Measurements from ENCODE around the gene AVEN. TPM values are rescaled to one million over a fixed set of nuclear protein-coding genes. Genes with fewer than 3 reads are reported as not detected.
"Not testable (repeated sequence)": the region's sequence is repeated elsewhere in the genome, so short reads cannot be mapped to it uniquely, and the experiment has no call there.

Gene AVEN
- total RNA-seq, 1 experiment from 2014 or later, result 52.4 TPM

GRCh38 chr15:34046471-34047145, 7.6 kb upstream of the AVEN start:
- DNase-seq (ENCODE audit: low spot score), result no peak
- in situ Hi-C loops (cut with HindIII; ENCODE audit: low sequenced_read_pairs), result no loop called here

GRCh38 chr15:34043813-34044212, 4.8 kb upstream of the AVEN start:
- DNase-seq (ENCODE audit: low spot score), result no peak
- in situ Hi-C loops (cut with HindIII; ENCODE audit: low sequenced_read_pairs), result no loop called here

- in situ Hi-C loops (cut with HindIII; ENCODE audit: low sequenced_read_pairs), result no loop called here
Observed at GRCh38 chr15:34043391-34043790, 4.4 kb upstream of the AVEN start.

GRCh38 chr15:34039790-34040113, 748 bp upstream of the AVEN start:
- in situ Hi-C loops (cut with HindIII; ENCODE audit: low sequenced_read_pairs), result no loop called here
- DNase-seq (ENCODE audit: low spot score), result no peak

More at GRCh38 chr15:34043391-34043790, 4.4 kb upstream of the AVEN start:
- no peak for DNase-seq (ENCODE audit: low spot score)

- in situ Hi-C loops (cut with HindIII; ENCODE audit: low sequenced_read_pairs), result no loop called here
- DNase-seq (ENCODE audit: low spot score), result peak; percentile 76
Observed at GRCh38 chr15:34038023-34038870, 757 bp downstream of the AVEN start.

- no peak for DNase-seq (ENCODE audit: low spot score)
- in situ Hi-C loops (cut with HindIII; ENCODE audit: low sequenced_read_pairs), result no loop called here
Observed at GRCh38 chr15:34031987-34032760, 6.8 kb downstream of the AVEN start.

- in situ Hi-C loops (cut with HindIII; ENCODE audit: low sequenced_read_pairs), result loop anchor here (5.0 kb wide), 1 partner anchor 95 kb away; no protein-coding TSS in a partner anchor
- DNase-seq (ENCODE audit: low spot score), result no peak
Observed at GRCh38 chr15:34027606-34028005, 11.4 kb downstream of the AVEN start.

- in situ Hi-C loops (cut with HindIII; ENCODE audit: low sequenced_read_pairs), result loop anchor here (5.0 kb wide), 1 partner anchor 97 kb away; no protein-coding TSS in a partner anchor
- no peak for DNase-seq (ENCODE audit: low spot score)
Observed at GRCh38 chr15:34025252-34025651, 13.8 kb downstream of the AVEN start.

- DNase-seq (ENCODE audit: low spot score), result no peak
- in situ Hi-C loops (cut with HindIII; ENCODE audit: low sequenced_read_pairs), result no loop called here
Observed at GRCh38 chr15:34023907-34024306, 15.1 kb downstream of the AVEN start.

GRCh38 chr15:34019369-34019990, 19.5 kb downstream of the AVEN start:
- DNase-seq (ENCODE audit: low spot score), result no peak
- in situ Hi-C loops (cut with HindIII; ENCODE audit: low sequenced_read_pairs), result no loop called here

GRCh38 chr15:34018738-34019137, 20.3 kb downstream of the AVEN start:
- DNase-seq (ENCODE audit: low spot score); in situ Hi-C loops (cut with HindIII; ENCODE audit: low sequenced_read_pairs): not testable (repeated sequence)

- no peak for DNase-seq (ENCODE audit: low spot score)
- in situ Hi-C loops (cut with HindIII; ENCODE audit: low sequenced_read_pairs), result no loop called here
Observed at GRCh38 chr15:34018021-34018645, 20.9 kb downstream of the AVEN start.

- in situ Hi-C loops (cut with HindIII; ENCODE audit: low sequenced_read_pairs), result no loop called here
- no peak for DNase-seq (ENCODE audit: low spot score)
Observed at GRCh38 chr15:34014556-34014955, 24.4 kb downstream of the AVEN start.

GRCh38 chr15:34013746-34014145, 25.3 kb downstream of the AVEN start:
- no peak for DNase-seq (ENCODE audit: low spot score)
- in situ Hi-C loops (cut with HindIII; ENCODE audit: low sequenced_read_pairs), result no loop called here

GRCh38 chr15:34012461-34013028, 26.5 kb downstream of the AVEN start:
- no peak for DNase-seq (ENCODE audit: low spot score)
- in situ Hi-C loops (cut with HindIII; ENCODE audit: low sequenced_read_pairs), result no loop called here

GRCh38 chr15:34011481-34011880, 27.5 kb downstream of the AVEN start:
- in situ Hi-C loops (cut with HindIII; ENCODE audit: low sequenced_read_pairs), result no loop called here
- no peak for DNase-seq (ENCODE audit: low spot score)

GRCh38 chr15:34010921-34011320, 28.1 kb downstream of the AVEN start:
- in situ Hi-C loops (cut with HindIII; ENCODE audit: low sequenced_read_pairs), result no loop called here
- DNase-seq (ENCODE audit: low spot score), result no peak

- DNase-seq (ENCODE audit: low spot score), result no peak
- in situ Hi-C loops (cut with HindIII; ENCODE audit: low sequenced_read_pairs), result no loop called here
Observed at GRCh38 chr15:34009656-34010055, 29.3 kb downstream of the AVEN start.

GRCh38 chr15:34006381-34006780, 32.6 kb downstream of the AVEN start:
- in situ Hi-C loops (cut with HindIII; ENCODE audit: low sequenced_read_pairs), result no loop called here

More at GRCh38 chr15:34006381-34006780, 32.6 kb downstream of the AVEN start:
- DNase-seq (ENCODE audit: low spot score), result no peak

Data from G401 (cell line).